GM18907 (cell line): Measurements from ENCODE around the gene NQO2.
A peak's percentile ranks its signal among the peaks of the same experiment; 100 is the strongest.

Experiments used
- ATAC-seq: cut with Tn5 transposase; IDR thresholded peaks from one replicate; pipeline ENCODE4 v1.9.1; 2021; ENCODE audit warnings: mild to moderate bottlenecking, moderate library complexity; ENCODE audit not compliant: unreplicated experiment

NQO2 gene

DNA sequence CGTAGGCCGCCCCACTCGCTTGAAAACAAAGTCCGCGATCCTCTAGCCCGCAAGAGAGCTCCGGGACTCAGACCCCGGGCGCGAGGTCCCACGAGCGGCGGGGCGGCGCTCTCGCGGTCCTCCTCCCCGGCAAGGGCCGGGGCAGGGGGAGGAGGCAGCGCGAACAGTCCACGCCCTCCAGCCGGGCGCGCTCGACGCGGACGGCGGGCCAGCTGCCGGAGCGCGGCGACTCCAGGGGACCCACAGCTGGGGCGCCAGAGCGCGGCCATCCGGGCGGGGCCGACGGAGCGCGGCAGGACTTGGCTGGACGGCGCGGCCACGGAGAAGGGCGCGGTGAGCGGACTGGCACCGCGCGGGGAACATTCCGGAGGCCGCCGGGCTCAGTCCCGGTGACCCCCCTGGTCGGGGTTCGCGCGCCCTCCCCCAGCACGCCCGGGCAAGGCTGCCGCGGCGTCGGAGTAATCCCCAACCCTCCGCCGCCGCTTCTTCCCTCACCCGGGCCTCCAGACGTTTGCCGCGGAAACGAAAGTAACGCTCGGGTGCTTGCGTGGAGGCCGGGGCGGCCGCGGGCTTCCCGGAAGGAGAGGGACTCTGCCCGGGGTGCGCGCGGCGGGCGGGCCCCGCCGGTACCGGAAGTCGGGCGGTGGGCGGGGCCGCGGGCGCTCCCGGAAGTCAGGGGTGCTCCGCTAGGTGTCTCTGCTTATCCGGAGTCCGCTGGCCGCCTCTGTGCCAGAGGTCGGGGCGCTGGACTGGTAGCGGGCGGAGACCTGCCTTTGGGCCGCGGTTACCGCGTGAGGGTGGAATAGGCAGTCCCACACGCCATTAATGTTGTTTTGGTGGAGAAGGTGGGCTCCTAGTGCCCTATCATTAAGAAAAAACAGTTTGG is 68.9 kb downstream of the NQO2 start, which contains the start of gene RIPK1:
Gene RIPK1, plus strand, starts transcription at position 166 of the 886 bp plus-strand sequence. CDS start 8,330 bp downstream, outside the sequence.
- peak; percentile 86 for ATAC-seq
